ENCODE results near the gene NIT2. TPM values are rescaled to one million over a fixed set of nuclear protein-coding genes. Genes with fewer than 3 reads are reported as not detected.

The NIT2 gene
- total RNA-seq, 3 donors from 2014 or later = 61.2 to 70.9 (median 62.1) TPM

GRCh38 chr3:100354850-100355249 is 20.3 kb downstream of the NIT2 start:
- Mint-ChIP-seq H3K27me3 (ENCODE audit: low read depth) (no peaks in the 10 kb centered on the region), H3K4me3 (no peak overlapping the region), H3K4me1 (ENCODE audit: low read depth) (no peaks in the 10 kb centered on the region), H3K36me3 (ENCODE audit: insufficient read depth) (peaks cover 52% of the 10 kb centered on the region), H3K9me3 (no peaks in the 10 kb centered on the region)
- ATAC-seq (no peak), DNase-seq (no peak)

- peaks cover 35% of the 10 kb centered on the region for H3K36me3 Mint-ChIP-seq (ENCODE audit: insufficient read depth)
- no peaks in the 10 kb centered on the region for H3K27me3 Mint-ChIP-seq (ENCODE audit: low read depth)
- no peaks in the 10 kb centered on the region for H3K9me3 Mint-ChIP-seq
- ATAC-seq (no peak), DNase-seq (no peak)
- no peaks in the 10 kb centered on the region for H3K4me1 Mint-ChIP-seq (ENCODE audit: low read depth)
- H3K4me3 Mint-ChIP-seq = no peak overlapping the region
Measured at GRCh38 chr3:100358413-100358812, 23.9 kb downstream of the NIT2 start.

DNA sequence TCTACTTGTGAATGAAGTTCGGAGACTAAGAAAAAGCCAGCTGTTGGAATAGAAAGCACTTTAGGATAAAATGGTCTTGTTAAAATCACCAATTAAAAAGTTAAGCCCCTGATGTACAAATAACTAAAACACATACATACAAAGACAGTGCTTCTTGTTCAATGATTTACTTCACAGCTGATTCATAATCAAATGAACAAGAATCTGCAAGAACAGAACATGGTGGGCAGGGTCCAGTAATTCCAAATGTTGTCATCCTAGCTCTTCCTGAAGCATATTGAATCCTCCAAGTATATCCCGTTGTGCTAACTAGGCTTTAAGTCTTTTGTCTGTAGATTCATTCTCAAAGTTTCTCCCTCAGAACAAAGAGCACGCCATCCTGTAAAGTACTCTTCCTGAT is 24.5 kb downstream of the NIT2 start:
- H3K36me3 Mint-ChIP-seq (ENCODE audit: insufficient read depth) = peaks cover 37% of the 10 kb centered on the region

GRCh38 chr3:100360757-100361496 is 26.4 kb downstream of the NIT2 start:
- ATAC-seq (no peak), DNase-seq (no peak)
- no peak overlapping the region for H3K4me3 Mint-ChIP-seq
- no peaks in the 10 kb centered on the region for H3K4me1 Mint-ChIP-seq (ENCODE audit: low read depth)
- no peaks in the 10 kb centered on the region for H3K9me3 Mint-ChIP-seq
- H3K36me3 Mint-ChIP-seq (ENCODE audit: insufficient read depth) = peaks cover 40% of the 10 kb centered on the region
- no peaks in the 10 kb centered on the region for H3K27me3 Mint-ChIP-seq (ENCODE audit: low read depth)

More for the DNA sequence above, 24.5 kb downstream of the NIT2 start:
- DNase-seq = no peak
- no peaks in the 10 kb centered on the region for H3K9me3 Mint-ChIP-seq
- H3K27me3 Mint-ChIP-seq (ENCODE audit: low read depth) = no peaks in the 10 kb centered on the region
- no peak overlapping the region for H3K4me3 Mint-ChIP-seq
- no peak for ATAC-seq
- no peaks in the 10 kb centered on the region for H3K4me1 Mint-ChIP-seq (ENCODE audit: low read depth)

DNA sequence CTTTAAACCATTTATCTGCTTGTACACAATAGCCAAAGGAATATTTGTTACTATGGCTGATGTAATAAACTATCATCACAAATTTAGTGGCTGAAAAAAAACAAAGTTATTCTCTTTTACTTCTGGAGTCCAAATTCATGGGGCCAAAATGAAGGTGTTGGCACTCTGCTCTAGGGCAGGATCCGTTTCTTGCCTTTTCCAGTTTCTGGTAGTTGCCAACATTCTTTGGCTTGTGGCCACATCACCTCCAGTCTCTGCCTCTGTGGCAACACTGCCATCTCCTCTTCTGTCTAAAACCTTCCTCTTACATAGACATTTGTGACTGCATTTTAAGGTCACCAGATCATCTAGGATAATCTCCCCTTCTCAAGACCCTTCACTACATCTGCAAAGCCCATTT is 27.3 kb downstream of the NIT2 start:
- Mint-ChIP-seq H3K27me3 (ENCODE audit: low read depth) (no peaks in the 10 kb centered on the region), H3K36me3 (ENCODE audit: insufficient read depth) (peaks cover 41% of the 10 kb centered on the region), H3K4me1 (ENCODE audit: low read depth) (no peaks in the 10 kb centered on the region), H3K9me3 (no peaks in the 10 kb centered on the region), H3K4me3 (no peak overlapping the region)
- DNase-seq = no peak
- no peak for ATAC-seq

GRCh38 chr3:100364421-100364820 is 29.9 kb downstream of the NIT2 start:
- DNase-seq = no peak
- Mint-ChIP-seq H3K36me3 (ENCODE audit: insufficient read depth) (peaks cover 38% of the 10 kb centered on the region), H3K4me3 (no peak overlapping the region), H3K27me3 (ENCODE audit: low read depth) (no peaks in the 10 kb centered on the region), H3K9me3 (no peaks in the 10 kb centered on the region), H3K4me1 (ENCODE audit: low read depth) (no peaks in the 10 kb centered on the region)
- no peak for ATAC-seq

- H3K36me3 Mint-ChIP-seq (ENCODE audit: insufficient read depth) = peaks cover 31% of the 10 kb centered on the region
- DNase-seq (no peak), ATAC-seq (no peak)
- no peaks in the 10 kb centered on the region for H3K27me3 Mint-ChIP-seq (ENCODE audit: low read depth)
- no peak overlapping the region for H3K4me3 Mint-ChIP-seq
- no peaks in the 10 kb centered on the region for H3K9me3 Mint-ChIP-seq
- no peaks in the 10 kb centered on the region for H3K4me1 Mint-ChIP-seq (ENCODE audit: low read depth)
Measured at GRCh38 chr3:100366424-100366823, 31.9 kb downstream of the NIT2 start.

- H3K27me3 Mint-ChIP-seq (ENCODE audit: low read depth) = no peaks in the 10 kb centered on the region
- no peak overlapping the region for H3K4me3 Mint-ChIP-seq
- no peaks in the 10 kb centered on the region for H3K9me3 Mint-ChIP-seq
- peaks cover 31% of the 10 kb centered on the region for H3K36me3 Mint-ChIP-seq (ENCODE audit: insufficient read depth)
- no peaks in the 10 kb centered on the region for H3K4me1 Mint-ChIP-seq (ENCODE audit: low read depth)
- no peak for ATAC-seq
- DNase-seq = no peak
Measured at GRCh38 chr3:100368441-100368840, 33.9 kb downstream of the NIT2 start.

- Mint-ChIP-seq H3K27me3 (ENCODE audit: low read depth) (no peaks in the 10 kb centered on the region), H3K4me1 (ENCODE audit: low read depth) (no peaks in the 10 kb centered on the region), H3K4me3 (no peak overlapping the region), H3K9me3 (no peaks in the 10 kb centered on the region), H3K36me3 (ENCODE audit: insufficient read depth) (peaks cover 23% of the 10 kb centered on the region)
- DNase-seq (no peak), ATAC-seq (no peak)
Measured at GRCh38 chr3:100370756-100371155, 36.2 kb downstream of the NIT2 start.

GRCh38 chr3:100374521-100374920 is 40.0 kb downstream of the NIT2 start:
- no peak overlapping the region for H3K4me3 Mint-ChIP-seq
- no peaks in the 10 kb centered on the region for H3K9me3 Mint-ChIP-seq
- no peaks in the 10 kb centered on the region for H3K27me3 Mint-ChIP-seq (ENCODE audit: low read depth)
- H3K36me3 Mint-ChIP-seq (ENCODE audit: insufficient read depth) = peaks cover 24% of the 10 kb centered on the region
- ATAC-seq = no peak
- no peaks in the 10 kb centered on the region for H3K4me1 Mint-ChIP-seq (ENCODE audit: low read depth)
- DNase-seq = no peak

- Mint-ChIP-seq H3K4me1 (ENCODE audit: low read depth) (no peaks in the 10 kb centered on the region), H3K27me3 (ENCODE audit: low read depth) (no peaks in the 10 kb centered on the region), H3K9me3 (no peaks in the 10 kb centered on the region), H3K36me3 (ENCODE audit: insufficient read depth) (peaks cover 24% of the 10 kb centered on the region), H3K4me3 (no peak overlapping the region)
- DNase-seq (no peak), ATAC-seq (no peak)
Measured at GRCh38 chr3:100376301-100376700, 41.7 kb downstream of the NIT2 start.

DNA sequence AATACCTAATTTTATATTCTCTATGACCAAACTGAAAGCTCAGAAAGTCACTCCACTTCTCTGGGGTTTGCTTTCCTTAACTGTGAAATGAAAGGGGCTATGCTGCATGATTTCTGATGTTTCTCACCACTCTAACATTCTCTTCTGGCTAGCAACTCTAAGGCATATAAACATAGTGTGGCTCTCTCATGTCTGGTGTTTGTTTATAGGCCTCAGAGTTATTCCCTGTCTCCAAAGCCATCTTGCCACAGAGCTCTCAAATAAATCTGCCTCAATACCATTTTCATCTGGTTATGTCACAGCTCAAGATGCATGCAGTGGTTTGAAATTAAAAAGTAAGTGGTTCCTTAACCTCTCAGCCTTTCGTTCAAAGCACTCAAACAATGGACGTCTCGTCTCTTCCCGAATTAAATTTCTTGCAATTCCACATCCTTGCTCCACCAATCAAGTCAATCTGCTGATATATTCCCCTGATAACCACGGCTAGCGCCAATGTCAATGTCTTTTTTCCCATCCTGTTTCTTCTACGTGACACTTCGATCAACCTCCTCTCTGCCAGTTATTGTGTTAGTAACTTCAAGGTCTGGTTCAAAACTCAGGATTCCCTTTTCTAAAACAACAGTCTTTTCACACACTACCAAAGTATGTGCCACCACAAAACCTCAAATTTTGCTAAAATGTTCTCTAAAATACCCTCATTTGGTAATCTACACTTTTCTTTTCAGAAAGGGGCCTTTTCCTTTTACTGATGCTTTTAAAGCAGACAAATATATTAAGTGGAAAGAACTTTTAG is 50.4 kb downstream of the NIT2 start:
- ATAC-seq (no peak), DNase-seq (no peak)
- H3K9me3 Mint-ChIP-seq = peaks cover 4% of the 10 kb centered on the region
- H3K36me3 Mint-ChIP-seq (ENCODE audit: insufficient read depth) = peaks cover 33% of the 10 kb centered on the region
- H3K27me3 Mint-ChIP-seq (ENCODE audit: low read depth) = no peaks in the 10 kb centered on the region
- H3K4me1 Mint-ChIP-seq (ENCODE audit: low read depth) = peaks cover 2% of the 10 kb centered on the region
- H3K4me3 Mint-ChIP-seq = no peak overlapping the region

DNA sequence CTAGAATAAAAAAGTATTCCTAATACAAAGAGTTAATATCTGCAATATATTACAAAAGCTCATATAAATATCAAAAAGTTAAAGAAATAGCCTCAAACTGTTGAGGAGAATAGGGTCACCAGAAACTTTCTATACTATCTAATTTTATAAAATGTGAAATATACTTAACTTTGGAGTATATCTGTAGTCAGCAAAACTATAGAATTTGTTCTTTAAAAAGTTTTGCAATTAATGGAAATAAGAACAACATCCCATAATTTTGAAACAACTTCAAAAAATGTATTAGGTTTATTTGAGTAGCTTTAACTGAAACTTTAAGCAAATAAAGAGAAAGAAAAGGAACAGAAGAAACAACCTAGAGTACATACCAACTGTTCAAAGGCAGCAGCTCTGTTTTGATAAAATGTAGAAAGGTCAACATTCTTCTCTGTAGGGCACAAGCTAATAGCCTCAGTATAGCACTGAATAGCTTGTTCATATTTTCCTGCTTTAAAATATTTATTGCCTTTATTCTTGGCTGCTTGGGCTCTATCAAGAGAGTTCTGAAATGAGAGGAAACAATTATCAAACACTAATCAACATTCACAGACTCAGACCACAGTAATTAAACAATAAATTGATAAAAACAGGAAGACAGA is 52.0 kb downstream of the NIT2 start:
- peaks cover 4% of the 10 kb centered on the region for H3K9me3 Mint-ChIP-seq
- H3K4me1 Mint-ChIP-seq (ENCODE audit: low read depth) = peaks cover 2% of the 10 kb centered on the region
- H3K36me3 Mint-ChIP-seq (ENCODE audit: insufficient read depth) = peaks cover 31% of the 10 kb centered on the region
- ATAC-seq (no peak), DNase-seq (no peak)
- no peaks in the 10 kb centered on the region for H3K27me3 Mint-ChIP-seq (ENCODE audit: low read depth)
- H3K4me3 Mint-ChIP-seq = no peak overlapping the region

- Mint-ChIP-seq H3K9me3 (peaks cover 4% of the 10 kb centered on the region), H3K4me3 (no peak overlapping the region), H3K36me3 (ENCODE audit: insufficient read depth) (peaks cover 30% of the 10 kb centered on the region), H3K27me3 (ENCODE audit: low read depth) (no peaks in the 10 kb centered on the region), H3K4me1 (ENCODE audit: low read depth) (peaks cover 12% of the 10 kb centered on the region)
- ATAC-seq (no peak), DNase-seq (no peak)
Measured at GRCh38 chr3:100389025-100389424, 54.5 kb downstream of the NIT2 start.
